Stimulated activated CD4-positive, alpha-beta T cell treated with anti-CD3 and anti-CD28 coated beads, TNF-alpha, amount 100 ng/mL, for 1 hour (primary cell): ENCODE data around the gene CAMK4.
A peak's percentile ranks its signal among the peaks of the same experiment; 100 is the strongest.

Experiments used
- DNase-seq, 3 donors: peaks; one replicate each; pipeline ENCODE4 v3.0.0-alpha.2; 2020; ENCODE audit warnings: low read depth in 3 of 3, low spot score in 1 of 3

Gene CAMK4

GRCh38 chr5:111530298-111530740, 306.1 kb downstream of the CAMK4 start:
- peak; percentile 40 to 62 (median 55) for DNase-seq

- DNase-seq: no peak
Observed at GRCh38 chr5:111532886-111533582, 308.9 kb downstream of the CAMK4 start.

- no peak for DNase-seq
Observed at GRCh38 chr5:111535879-111536549, 311.8 kb downstream of the CAMK4 start.

- no peak for DNase-seq
Observed at GRCh38 chr5:111537141-111538024, 313.2 kb downstream of the CAMK4 start.
